ENCODE results near the gene BICC1. TPM values are rescaled to one million over a fixed set of nuclear protein-coding genes. Genes with fewer than 3 reads are reported as not detected.

Gene BICC1
- total and polyA plus RNA-seq, 2 of the 8 experiments (the other 6 are each of a cell fraction or from before 2014, with no cell fraction given), result 0.20 to 0.73 TPM

DNA sequence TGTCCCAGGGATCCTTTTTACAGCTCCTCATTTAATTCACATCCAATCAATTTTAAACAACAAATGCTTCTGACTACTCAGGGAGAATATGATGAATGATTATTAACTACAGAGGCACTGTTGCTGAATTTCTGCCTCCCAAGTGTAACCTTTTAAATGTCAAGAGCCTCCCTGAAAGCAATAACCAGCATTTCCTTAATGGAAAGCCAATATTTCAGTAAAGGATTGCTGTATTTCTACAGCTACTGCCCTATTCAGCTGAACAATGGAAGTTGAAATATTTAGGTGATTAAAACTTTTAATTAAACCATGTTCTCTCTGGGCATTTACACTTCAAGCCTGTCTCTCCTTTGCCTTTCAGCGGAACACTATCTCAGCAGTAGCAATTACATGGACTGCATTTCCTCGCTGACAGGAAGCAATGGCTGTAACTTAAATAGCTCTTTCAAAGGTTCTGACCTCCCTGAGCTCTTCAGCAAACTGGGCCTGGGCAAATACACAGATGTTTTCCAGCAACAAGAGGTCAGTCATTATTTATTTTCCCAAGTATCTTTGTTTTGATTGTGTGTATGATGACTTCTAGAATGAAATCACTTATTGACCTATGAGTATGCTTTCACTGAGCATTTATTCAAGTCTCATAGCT lies 304.7 kb downstream of the BICC1 start:
- H2BK120ac ChIP-seq (replicated peaks; ENCODE audit: low read depth, low read length), result no peak overlapping the region
- H3K79me2 ChIP-seq (ENCODE audit: control insufficient read depth in 1 of 2, insufficient read depth in 2 of 2, low read length in 2 of 2), result no peaks in the 10 kb centered on the region
- no peak overlapping the region for H3K56ac ChIP-seq (replicated peaks; ENCODE audit: insufficient read length, low read depth, low read length)
- no peaks in the 10 kb centered on the region for H3K9me3 ChIP-seq (ENCODE audit: insufficient read depth in 2 of 2, low read depth in 1 of 2, low read length in 1 of 2)
- H3K27me3 ChIP-seq (replicated peaks in 1 of 4; ENCODE audit: control insufficient read depth in 3 of 4, extremely low read depth in 1 of 4, insufficient read depth in 3 of 4, low read length in 3 of 4), result no peaks in the 10 kb centered on the region
- TF ChIP-seq CHD2 (IDR thresholded peaks at IDR 0.05; ENCODE audit: low read length) (no peak), HDAC2 (IDR thresholded peaks at IDR 0.05; ENCODE audit: borderline replicate concordance in 1 of 2, low read depth in 2 of 2, low read length in 2 of 2) (no peak), POU5F1 (IDR thresholded peaks at IDR 0.05; ENCODE audit: low read depth, low read length) (no peak), FOSL1 (IDR thresholded peaks at IDR 0.05; ENCODE audit: insufficient read depth, low read depth, low read length) (no peak), KDM5A (IDR thresholded peaks at IDR 0.05; ENCODE audit: low read length) (no peak), SUZ12 (IDR thresholded peaks at IDR 0.05; ENCODE audit: low read length) (no peak), EP300 (IDR thresholded peaks at IDR 0.05; ENCODE audit: borderline replicate concordance in 1 of 2, low read depth in 2 of 2, low read length in 2 of 2) (no peak), CEBPB (IDR thresholded peaks at IDR 0.05; ENCODE audit: low read depth, low read length) (no peak), SIRT6 (IDR thresholded peaks at IDR 0.05; ENCODE audit: low read length) (no peak)
- H3K4me3 ChIP-seq (ENCODE audit: extremely low read depth in 1 of 4, insufficient read depth in 2 of 4, low read depth in 3 of 4, low read length in 4 of 4), result no peak overlapping the region
- no peak overlapping the region for H3K27ac ChIP-seq (ENCODE audit: low read depth, low read length)
- no peak overlapping the region for H3K4ac ChIP-seq (replicated peaks; ENCODE audit: insufficient read length, low read depth, low read length)
- H3K36me3 ChIP-seq (ENCODE audit: control insufficient read depth in 2 of 4, insufficient read depth in 4 of 4, low read length in 3 of 4), result no peaks in the 10 kb centered on the region
- no peak for DNase-seq (ENCODE audit: low read depth in 1 of 2, low spot score in 2 of 2)
- H2BK20ac ChIP-seq (ENCODE audit: low read length), result no peak overlapping the region
- ChIA-PET POLR2A (ENCODE audit: partially characterized antibody) (no interaction called here), CTCF (ENCODE audit: partially characterized antibody) (interaction anchor here (1.3 to 1.4 kb wide), 3 partner anchors 8 to 23 kb away, joined by 3 to 4 read pairs (median 4); no protein-coding TSS in a partner anchor)
- 88% methylated on average over 2 of the region's 2 CpGs; no CpG with 5 or more reads in 1 of the 2 experiments for WGBS, 2 experiments (ENCODE audit: extremely low coverage in 1 of 2, insufficient coverage in 1 of 2, insufficient read length in 1 of 2, insufficient replicate concordance in 2 of 2, low coverage in 1 of 2, low lambda C conversion rate in 2 of 2, missing lambda C conversion rate in 1 of 2)
- no peaks in the 10 kb centered on the region for H3K79me1 ChIP-seq (ENCODE audit: low read depth, low read length)
- H3K14ac ChIP-seq (ENCODE audit: insufficient read length), result no peak overlapping the region
- H3K4me2 ChIP-seq (ENCODE audit: insufficient read depth in 1 of 2, low read depth in 2 of 2, low read length in 2 of 2), result no peak overlapping the region
- FAIRE-seq, result no peak
- no peak overlapping the region for H3K23ac ChIP-seq (ENCODE audit: insufficient read length)
- no peak overlapping the region for H2BK15ac ChIP-seq (ENCODE audit: low read length)
- no peak overlapping the region for H2BK5ac ChIP-seq (ENCODE audit: low read depth, low read length)
- no peaks in the 10 kb centered on the region; the same call in 1 of the 2 replicates for H3K23me2 ChIP-seq (ENCODE audit: low read depth, low read length)
- H4K91ac ChIP-seq (replicated peaks; ENCODE audit: insufficient read length, low read length), result no peak overlapping the region
- H3K4me1 ChIP-seq (replicated peaks in 1 of 4; ENCODE audit: control insufficient read depth in 3 of 4, insufficient read depth in 4 of 4, low read length in 3 of 4), result no peaks in the 10 kb centered on the region
- H4K20me1 ChIP-seq (replicated peaks in 1 of 2; ENCODE audit: control insufficient read depth in 1 of 2, insufficient read depth in 2 of 2, low read length in 2 of 2), result no peaks in the 10 kb centered on the region
- H4K5ac ChIP-seq (ENCODE audit: insufficient read length, low read depth, low read length), result no peak overlapping the region
- H3K9ac ChIP-seq (replicated peaks in 1 of 4; ENCODE audit: extremely low read depth in 1 of 4, low read depth in 3 of 4, low read length in 3 of 4), result no peak overlapping the region
- no peak overlapping the region for H3K18ac ChIP-seq (ENCODE audit: extremely low read depth, low read length)
- H4K8ac ChIP-seq (ENCODE audit: extremely low read depth, insufficient read depth, low read length), result no peak overlapping the region
- H2AFZ ChIP-seq (ENCODE audit: low read length), result no peak overlapping the region
- H2BK12ac ChIP-seq (ENCODE audit: low read depth, low read length), result no peak overlapping the region
- no peak overlapping the region for H2AK5ac ChIP-seq (ENCODE audit: low read depth, low read length)
